H1 (cell line): Measurements from ENCODE around the gene BTBD18. TPM values are rescaled to one million over a fixed set of nuclear protein-coding genes. Genes with fewer than 3 reads are reported as not detected.

Source experiments
- CTCF ChIA-PET: fragments of 300-600 bp; sonication (Branson Sonifier 250); formaldehyde crosslinking; loops from one replicate; lab custom pipeline; 2021; ENCODE audit not compliant: partially characterized antibody; lab: Charles Lee
- POLR2A ChIA-PET: fragments of 300-600 bp; sonication (Branson Sonifier 250); formaldehyde crosslinking; loops from one replicate; lab custom pipeline; 2021; ENCODE audit warnings: inconsistent platforms; ENCODE audit not compliant: partially characterized antibody; lab: Charles Lee
- DNase-seq, 2 experiments: peaks; one replicate each; pipeline versions ENCODE4 v3.0.0 to v3.0.0-alpha.2; 2010 to 2022; ENCODE audit warnings: low spot score in 2 of 2, low read depth in 1 of 2, mixed read lengths in 1 of 2
- FAIRE-seq: peaks from 2 replicates; lab custom pipeline; 2011; peaks lifted over from hg19 to GRCh38; lab: Jason Lieb, UNC
- H2AFZ ChIP-seq: 2 replicates; pipeline ENCODE4 v1.8.1; 2012; ENCODE audit warnings: low read length, inconsistent platforms
- H2AK5ac ChIP-seq: 2 replicates; pipeline ENCODE4 v1.6.1; 2013; ENCODE audit warnings: low read depth, low read length
- H2BK120ac ChIP-seq: replicated peaks from 2 replicates; pipeline ENCODE3; 2013; ENCODE audit warnings: low read depth, low read length, inconsistent platforms
- H2BK12ac ChIP-seq: 2 replicates; pipeline ENCODE4 v1.6.1; 2013; ENCODE audit warnings: low read depth, low read length
- H2BK15ac ChIP-seq: 2 replicates; pipeline ENCODE4 v1.6.1; 2013; ENCODE audit warnings: low read length
- H2BK20ac ChIP-seq: 2 replicates; pipeline ENCODE4 v1.6.1; 2013; ENCODE audit warnings: low read length
- H2BK5ac ChIP-seq: 2 replicates; pipeline ENCODE4 v1.6.1; 2013; ENCODE audit warnings: low read depth, low read length
- H3K14ac ChIP-seq: 2 replicates; pipeline ENCODE4 v1.6.1; 2013; ENCODE audit warnings: inconsistent platforms; ENCODE audit not compliant: insufficient read length
- H3K18ac ChIP-seq: 2 replicates; pipeline ENCODE4 v1.6.1; 2013; ENCODE audit warnings: low read length; ENCODE audit errors: extremely low read depth
- H3K23ac ChIP-seq: 2 replicates; pipeline ENCODE4 v1.6.1; 2013; ENCODE audit warnings: inconsistent platforms; ENCODE audit not compliant: insufficient read length
- H3K23me2 ChIP-seq: 2 replicates; pipeline ENCODE4 v1.6.1; 2013; ENCODE audit warnings: low read depth, low read length
- H3K27ac ChIP-seq: 2 replicates; pipeline ENCODE4 v1.6.1; 2011; ENCODE audit warnings: low read depth, low read length, inconsistent platforms
- H3K27me3 ChIP-seq, 4 experiments: replicated peaks in 1 of 4; 1 replicate in 1 of 4; 2 replicates in 3 of 4; pipeline versions ENCODE4 v1.6.1 to v1.8.1; 2011 to 2013; ENCODE audit warnings: low read length in 3 of 4, mild to moderate bottlenecking in 3 of 4, inconsistent platforms in 2 of 4, mixed read lengths in 2 of 4, moderate library complexity in 1 of 4; ENCODE audit not compliant: control insufficient read depth in 3 of 4, insufficient read depth in 3 of 4; ENCODE audit errors: extremely low read depth in 1 of 4
- H3K36me3 ChIP-seq, 4 experiments: 2 replicates each; pipeline versions ENCODE4 v1.6.1 to v1.8.1; 2011 to 2013; ENCODE audit warnings: mild to moderate bottlenecking in 4 of 4, low read length in 3 of 4, moderate library complexity in 2 of 4, control low read depth in 1 of 4, inconsistent platforms in 1 of 4; ENCODE audit not compliant: insufficient read depth in 4 of 4, control insufficient read depth in 2 of 4
- H3K4ac ChIP-seq: replicated peaks from 2 replicates; pipeline ENCODE3; 2013; ENCODE audit warnings: low read length, low read depth, mixed read lengths, inconsistent platforms; ENCODE audit not compliant: insufficient read length
- H3K4me1 ChIP-seq, 4 experiments: replicated peaks in 1 of 4; 1 replicate in 1 of 4; 2 replicates in 3 of 4; pipeline versions ENCODE4 v1.6.1 to v1.8.1; 2011 to 2013; ENCODE audit warnings: low read length in 3 of 4, inconsistent platforms in 2 of 4, mixed read lengths in 1 of 4; ENCODE audit not compliant: insufficient read depth in 4 of 4, control insufficient read depth in 3 of 4
- H3K4me2 ChIP-seq, 2 experiments: 2 replicates each; pipeline versions ENCODE4 v1.6.1 to v1.8.1; 2011 to 2013; ENCODE audit warnings: low read depth in 2 of 2, low read length in 2 of 2, control low read depth in 1 of 2, inconsistent platforms in 1 of 2, mild to moderate bottlenecking in 1 of 2; ENCODE audit not compliant: insufficient read depth in 1 of 2
- H3K4me3 ChIP-seq, 4 experiments: fragments of 200-600, 300-600 bp in 1 of 4; sonication (generic), shearing (Covaris generic), sonication (Bioruptor Twin) in 1 of 4; 2 replicates each; pipeline versions ENCODE4 v1.5.1 to v1.8.1; 2011 to 2016; ENCODE audit warnings: low read length in 4 of 4, low read depth in 3 of 4, control low read depth in 2 of 4, inconsistent platforms in 2 of 4, mild to moderate bottlenecking in 2 of 4, mixed read lengths in 1 of 4, moderate library complexity in 1 of 4; ENCODE audit not compliant: insufficient read depth in 2 of 4; ENCODE audit errors: extremely low read depth in 1 of 4
- H3K56ac ChIP-seq: replicated peaks from 2 replicates; pipeline ENCODE3; 2013; ENCODE audit warnings: low read depth, mild to moderate bottlenecking, mixed read lengths, low read length, inconsistent platforms; ENCODE audit not compliant: insufficient read length
- H3K79me1 ChIP-seq: 2 replicates; pipeline ENCODE4 v1.6.1; 2013; ENCODE audit warnings: low read depth, low read length, control low read depth
- H3K79me2 ChIP-seq, 2 experiments: 2 replicates each; pipeline versions ENCODE4 v1.6.1 to v1.8.1; 2012 to 2013; ENCODE audit warnings: low read length in 2 of 2, mild to moderate bottlenecking in 2 of 2, inconsistent platforms in 1 of 2; ENCODE audit not compliant: insufficient read depth in 2 of 2, control insufficient read depth in 1 of 2
- H3K9ac ChIP-seq, 4 experiments: replicated peaks in 1 of 4; 1 replicate in 1 of 4; 2 replicates in 3 of 4; pipeline versions ENCODE4 v1.6.1 to v1.8.1; 2011 to 2013; ENCODE audit warnings: low read depth in 3 of 4, low read length in 3 of 4, control low read depth in 2 of 4, mild to moderate bottlenecking in 2 of 4, moderate library complexity in 2 of 4, inconsistent platforms in 1 of 4; ENCODE audit errors: extremely low read depth in 1 of 4
- H3K9me3 ChIP-seq, 2 experiments: 2 replicates each; pipeline versions ENCODE4 v1.6.1 to v1.8.1; 2012 to 2013; ENCODE audit warnings: mild to moderate bottlenecking in 2 of 2, moderate library complexity in 2 of 2, control low read depth in 1 of 2, inconsistent platforms in 1 of 2, low read depth in 1 of 2, low read length in 1 of 2, mixed read lengths in 1 of 2; ENCODE audit not compliant: insufficient read depth in 2 of 2
- H4K20me1 ChIP-seq, 2 experiments: replicated peaks in 1 of 2; 2 replicates each; pipeline versions ENCODE3 to v1.8.1; 2011 to 2013; ENCODE audit warnings: inconsistent platforms in 2 of 2, low read length in 2 of 2, mild to moderate bottlenecking in 1 of 2; ENCODE audit not compliant: insufficient read depth in 2 of 2, control insufficient read depth in 1 of 2
- H4K5ac ChIP-seq: 2 replicates; pipeline ENCODE4 v1.6.1; 2013; ENCODE audit warnings: low read length, low read depth, mixed read lengths, inconsistent platforms; ENCODE audit not compliant: insufficient read length
- H4K8ac ChIP-seq: 2 replicates; pipeline ENCODE4 v1.8.0; 2013; ENCODE audit warnings: mild to moderate bottlenecking, moderate library complexity, low read length, inconsistent platforms; ENCODE audit not compliant: insufficient read depth; ENCODE audit errors: extremely low read depth
- H4K91ac ChIP-seq: replicated peaks from 2 replicates; pipeline ENCODE3; 2013; ENCODE audit warnings: low read length, mixed read lengths, inconsistent platforms; ENCODE audit not compliant: insufficient read length
- EGR1 ChIP-seq: IDR thresholded peaks from 2 replicates; pipeline ENCODE4 v1.6.1; 2011; ENCODE audit warnings: low read depth, low read length, borderline replicate concordance
- POU5F1 ChIP-seq: IDR thresholded peaks from 2 replicates; pipeline ENCODE4 v1.6.1; 2011; ENCODE audit warnings: low read depth, mild to moderate bottlenecking, low read length, moderate library complexity
- WGBS, 2 experiments: shearing (Covaris generic) in 1 of 2; methylation state at CpG; one replicate each; pipeline versions ENCODE4 v1.1.6 to v1.1.7; 2013 to 2015; ENCODE audit warnings: low lambda C conversion rate in 2 of 2, mixed read lengths in 2 of 2, inconsistent platforms in 1 of 2, low coverage in 1 of 2, missing lambda C conversion rate in 1 of 2; ENCODE audit not compliant: insufficient replicate concordance in 2 of 2, insufficient coverage in 1 of 2, insufficient read length in 1 of 2; ENCODE audit errors: extremely low coverage in 1 of 2, missing lambda C conversion rate in 1 of 2; 5-methylcytosine and 5-hydroxymethylcytosine counted together
- polyA plus RNA-seq, 7 experiments: library from polyadenylated mRNA; depleted of rRNA in 3 of 7; stranded (reverse) in 5 of 7; unstranded in 2 of 7; fragments of >200 nt in 5 of 7; fragments of 200-250 nt in 2 of 7; gene quantifications; 1 replicate in 5 of 7; 2 replicates in 1 of 7; 4 replicates in 1 of 7; pipeline versions ENCODE4 v1.2.1 to v1.2.3, GENCODE V29; 2011 to 2013; ENCODE audit warnings: missing spikeins in 2 of 7, mixed read lengths in 2 of 7
- total RNA-seq: library from RNA; stranded (reverse); fragmentation: NEBNext Ultra II Directional; extraction: Animal tissue kit (Norgen Biotek cat#: 25700); gene quantifications from 2 replicates; pipeline ENCODE4 v1.2.1, GENCODE V29; 2021

BTBD18 gene
- total and polyA plus RNA-seq, 2 of the 8 experiments (the other 6 are each of a cell fraction or from before 2014, with no cell fraction given): 0.03 TPM; not detected in 1

- no peak overlapping the region for H2BK20ac ChIP-seq
- POLR2A ChIA-PET: interaction anchor here (1.0 to 6.5 kb wide), 7 partner anchors 10 to 70 kb away, joined by 3 to 48 read pairs (median 18); partner anchors contain the start of genes BTBD18 and CTNND1
- no peaks in the 10 kb centered on the region for H3K9me3 ChIP-seq
- H4K91ac ChIP-seq: no peak overlapping the region
- WGBS, 2 experiments: 93% methylated on average over 1 of the region's 1 CpG; no CpG with 5 or more reads in 1 of the 2 experiments
- no peak overlapping the region for H3K27ac ChIP-seq
- no peak overlapping the region for H3K4me2 ChIP-seq
- no peak overlapping the region for H3K14ac ChIP-seq
- no peak overlapping the region; the same call in 1 of the 2 replicates for H2BK12ac ChIP-seq
- CTCF ChIA-PET: interaction anchor here (1.0 to 7.0 kb wide), 7 partner anchors 12 to 65 kb away, joined by 4 to 182 read pairs (median 24); partner anchors contain the start of genes BTBD18, CTNND1 and SELENOH
- peaks cover 0 to 53% of the 10 kb centered on the region in 2 experiments; a peak in 3 of 4 replicates for H3K79me2 ChIP-seq
- no peak overlapping the region for H3K18ac ChIP-seq
- H2BK15ac ChIP-seq: no peak overlapping the region
- H3K4me1 ChIP-seq: peaks cover 0 to 2% (median 0%) of the 10 kb centered on the region in 4 experiments; a peak in 2 of 7 replicates
- peaks cover 9% of the 10 kb centered on the region; the same call in 1 of the 2 replicates for H3K79me1 ChIP-seq
- no peak overlapping the region for H3K4ac ChIP-seq
- H3K9ac ChIP-seq: no peak overlapping the region
- no peak overlapping the region for H2AFZ ChIP-seq
- no peak overlapping the region for H3K56ac ChIP-seq
- peaks cover 30 to 52% (median 46%) of the 10 kb centered on the region in 4 experiments for H3K36me3 ChIP-seq
- H2BK5ac ChIP-seq: 0 out of 2 replicates have a peak overlapping the region, but pooled peaks have one; percentile 22
- no peak overlapping the region for H3K4me3 ChIP-seq
- no peak overlapping the region for H2AK5ac ChIP-seq
- no peak overlapping the region for H4K5ac ChIP-seq
- no peaks in the 10 kb centered on the region for H3K23me2 ChIP-seq
- TF ChIP-seq POU5F1 (no peak), EGR1 (no peak)
- no peak overlapping the region for H2BK120ac ChIP-seq
- no peak overlapping the region for H3K23ac ChIP-seq
- H4K8ac ChIP-seq: no peak overlapping the region
- no peaks in the 10 kb centered on the region for H3K27me3 ChIP-seq
- DNase-seq (no peak), FAIRE-seq (no peak)
- peaks cover 2 to 7% of the 10 kb centered on the region in 2 experiments for H4K20me1 ChIP-seq
Observed at GRCh38 chr11:57798905-57799559, 47.4 kb upstream of the BTBD18 start.
